ENCODE results near the gene NUMBL. TPM values are rescaled to one million over a fixed set of nuclear protein-coding genes. Genes with fewer than 3 reads are reported as not detected.

The NUMBL gene
- total and polyA plus RNA-seq, 9 of the 15 experiments (the other 6 are each of a cell fraction or from before 2014, with no cell fraction given) = 0.39 to 38.6 (median 6.6) TPM

- TF ChIP-seq, protein P1, sequence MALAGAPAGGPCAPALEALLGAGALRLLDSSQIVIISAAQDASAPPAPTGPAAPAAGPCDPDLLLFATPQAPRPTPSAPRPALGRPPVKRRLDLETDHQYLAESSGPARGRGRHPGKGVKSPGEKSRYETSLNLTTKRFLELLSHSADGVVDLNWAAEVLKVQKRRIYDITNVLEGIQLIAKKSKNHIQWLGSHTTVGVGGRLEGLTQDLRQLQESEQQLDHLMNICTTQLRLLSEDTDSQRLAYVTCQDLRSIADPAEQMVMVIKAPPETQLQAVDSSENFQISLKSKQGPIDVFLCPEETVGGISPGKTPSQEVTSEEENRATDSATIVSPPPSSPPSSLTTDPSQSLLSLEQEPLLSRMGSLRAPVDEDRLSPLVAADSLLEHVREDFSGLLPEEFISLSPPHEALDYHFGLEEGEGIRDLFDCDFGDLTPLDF (CRISPR knock-in tag; IDR thresholded peaks at IDR 0.05) = 0 out of 2 replicates have a peak, but pooled peaks have one; percentile 55
- TF ChIP-seq ZFX (CRISPR knock-in tag; IDR thresholded peaks at IDR 0.05) (peak; percentile 72), MXI1 (IDR thresholded peaks at IDR 0.05; ENCODE audit: low read depth, low read length) (0 out of 2 replicates have a peak, but pooled peaks have one; percentile 60), RB1 (IDR thresholded peaks at IDR 0.05; ENCODE audit: low read depth) (peak; percentile 63; the same call in 1 of the 2 replicates), NONO (IDR thresholded peaks at IDR 0.05; ENCODE audit: low read depth in 2 of 2, low read length in 1 of 2) (peak in 1 of 2 experiments; percentile 86; a peak in 2 of 4 replicates), ZFP36 (IDR thresholded peaks at IDR 0.05; ENCODE audit: low read depth, low read length, partially characterized antibody) (no peak), CEBPG (CRISPR knock-in tag; IDR thresholded peaks at IDR 0.05) (no peak), CEBPG (tag; conservative IDR thresholded peaks at IDR 0.05 in 1 of 2, IDR thresholded peaks at IDR 0.05 in 1 of 2) (no peak), IRF2 (CRISPR knock-in tag; IDR thresholded peaks at IDR 0.05) (no peak), PTTG1 (tag; IDR thresholded peaks at IDR 0.05; ENCODE audit: low read depth) (no peak), CREB3 (tag; conservative IDR thresholded peaks at IDR 0.05; ENCODE audit: low read depth) (no peak), MAFG (tag; conservative IDR thresholded peaks at IDR 0.05) (no peak), CHD2 (IDR thresholded peaks at IDR 0.05; ENCODE audit: low read depth, low read length) (peak; percentile 63), BRF2 (IDR thresholded peaks at IDR 0.05; ENCODE audit: borderline replicate concordance, insufficient read depth, insufficient read length) (no peak), SNRNP70 (optimal IDR thresholded peaks at IDR 0.05; ENCODE audit: low read depth, low read length) (no peak), ZNF146 (CRISPR knock-in tag; IDR thresholded peaks at IDR 0.05; ENCODE audit: unreplicated experiment) (no peak)
- TF ChIP-seq, protein P2, sequence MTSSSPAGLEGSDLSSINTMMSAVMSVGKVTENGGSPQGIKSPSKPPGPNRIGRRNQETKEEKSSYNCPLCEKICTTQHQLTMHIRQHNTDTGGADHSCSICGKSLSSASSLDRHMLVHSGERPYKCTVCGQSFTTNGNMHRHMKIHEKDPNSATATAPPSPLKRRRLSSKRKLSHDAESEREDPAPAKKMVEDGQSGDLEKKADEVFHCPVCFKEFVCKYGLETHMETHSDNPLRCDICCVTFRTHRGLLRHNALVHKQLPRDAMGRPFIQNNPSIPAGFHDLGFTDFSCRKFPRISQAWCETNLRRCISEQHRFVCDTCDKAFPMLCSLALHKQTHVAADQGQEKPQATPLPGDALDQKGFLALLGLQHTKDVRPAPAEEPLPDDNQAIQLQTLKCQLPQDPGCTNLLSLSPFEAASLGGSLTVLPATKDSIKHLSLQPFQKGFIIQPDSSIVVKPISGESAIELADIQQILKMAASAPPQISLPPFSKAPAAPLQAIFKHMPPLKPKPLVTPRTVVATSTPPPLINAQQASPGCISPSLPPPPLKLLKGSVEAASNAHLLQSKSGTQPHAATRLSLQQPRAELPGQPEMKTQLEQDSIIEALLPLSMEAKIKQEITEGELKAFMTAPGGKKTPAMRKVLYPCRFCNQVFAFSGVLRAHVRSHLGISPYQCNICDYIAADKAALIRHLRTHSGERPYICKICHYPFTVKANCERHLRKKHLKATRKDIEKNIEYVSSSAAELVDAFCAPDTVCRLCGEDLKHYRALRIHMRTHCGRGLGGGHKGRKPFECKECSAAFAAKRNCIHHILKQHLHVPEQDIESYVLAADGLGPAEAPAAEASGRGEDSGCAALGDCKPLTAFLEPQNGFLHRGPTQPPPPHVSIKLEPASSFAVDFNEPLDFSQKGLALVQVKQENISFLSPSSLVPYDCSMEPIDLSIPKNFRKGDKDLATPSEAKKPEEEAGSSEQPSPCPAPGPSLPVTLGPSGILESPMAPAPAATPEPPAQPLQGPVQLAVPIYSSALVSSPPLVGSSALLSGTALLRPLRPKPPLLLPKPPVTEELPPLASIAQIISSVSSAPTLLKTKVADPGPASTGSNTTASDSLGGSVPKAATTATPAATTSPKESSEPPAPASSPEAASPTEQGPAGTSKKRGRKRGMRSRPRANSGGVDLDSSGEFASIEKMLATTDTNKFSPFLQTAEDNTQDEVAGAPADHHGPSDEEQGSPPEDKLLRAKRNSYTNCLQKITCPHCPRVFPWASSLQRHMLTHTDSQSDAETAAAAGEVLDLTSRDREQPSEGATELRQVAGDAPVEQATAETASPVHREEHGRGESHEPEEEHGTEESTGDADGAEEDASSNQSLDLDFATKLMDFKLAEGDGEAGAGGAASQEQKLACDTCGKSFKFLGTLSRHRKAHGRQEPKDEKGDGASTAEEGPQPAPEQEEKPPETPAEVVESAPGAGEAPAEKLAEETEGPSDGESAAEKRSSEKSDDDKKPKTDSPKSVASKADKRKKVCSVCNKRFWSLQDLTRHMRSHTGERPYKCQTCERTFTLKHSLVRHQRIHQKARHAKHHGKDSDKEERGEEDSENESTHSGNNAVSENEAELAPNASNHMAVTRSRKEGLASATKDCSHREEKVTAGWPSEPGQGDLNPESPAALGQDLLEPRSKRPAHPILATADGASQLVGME (CRISPR knock-in tag; IDR thresholded peaks at IDR 0.05) = no peak
These were observed 26.3 kb upstream of the NUMBL start, which contains the start of the genes COQ8B and ITPKC (continued) for GRCh38 chr19:40716482-40717324.

Measured in K562 (cell line).